Measurements from ENCODE around the gene ATF6.

GRCh38 chr1:161773791-161774190, 7.7 kb downstream of the ATF6 start:
- no peak for TF ChIP-seq CTCF (IDR thresholded peaks at IDR 0.05)
- TF ChIP-seq POLR2A (IDR thresholded peaks at IDR 0.05): no peak
